ENCODE measurements around the gene DLST.

Gene DLST

DNA sequence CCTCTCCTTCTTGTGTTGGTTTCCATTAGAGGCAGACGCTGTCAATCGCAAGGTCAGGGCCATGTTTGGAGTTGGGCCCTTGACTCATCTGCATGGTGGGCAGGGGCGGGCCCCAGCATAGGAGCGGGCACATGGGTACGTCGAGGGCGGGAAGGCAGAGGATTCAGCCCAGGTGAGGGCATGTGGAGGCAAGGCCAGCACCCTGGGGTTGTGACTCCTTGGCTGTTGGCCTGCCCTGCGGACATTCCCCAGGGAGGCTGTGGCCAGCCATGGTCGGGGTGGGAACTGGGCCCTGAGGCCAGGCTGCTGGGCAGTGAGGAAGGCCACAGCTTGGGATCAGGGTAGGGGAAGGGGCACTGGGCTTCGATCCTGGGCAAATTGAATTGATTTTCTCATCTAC lies 31.1 kb downstream of the DLST start (continued):
- TF ChIP-seq, protein P1, sequence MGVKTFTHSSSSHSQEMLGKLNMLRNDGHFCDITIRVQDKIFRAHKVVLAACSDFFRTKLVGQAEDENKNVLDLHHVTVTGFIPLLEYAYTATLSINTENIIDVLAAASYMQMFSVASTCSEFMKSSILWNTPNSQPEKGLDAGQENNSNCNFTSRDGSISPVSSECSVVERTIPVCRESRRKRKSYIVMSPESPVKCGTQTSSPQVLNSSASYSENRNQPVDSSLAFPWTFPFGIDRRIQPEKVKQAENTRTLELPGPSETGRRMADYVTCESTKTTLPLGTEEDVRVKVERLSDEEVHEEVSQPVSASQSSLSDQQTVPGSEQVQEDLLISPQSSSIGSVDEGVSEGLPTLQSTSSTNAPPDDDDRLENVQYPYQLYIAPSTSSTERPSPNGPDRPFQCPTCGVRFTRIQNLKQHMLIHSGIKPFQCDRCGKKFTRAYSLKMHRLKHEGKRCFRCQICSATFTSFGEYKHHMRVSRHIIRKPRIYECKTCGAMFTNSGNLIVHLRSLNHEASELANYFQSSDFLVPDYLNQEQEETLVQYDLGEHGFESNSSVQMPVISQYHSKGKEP (tag by site-specific recombination; IDR thresholded peaks at IDR 0.05), result no peak
- TF ChIP-seq, protein P2, sequence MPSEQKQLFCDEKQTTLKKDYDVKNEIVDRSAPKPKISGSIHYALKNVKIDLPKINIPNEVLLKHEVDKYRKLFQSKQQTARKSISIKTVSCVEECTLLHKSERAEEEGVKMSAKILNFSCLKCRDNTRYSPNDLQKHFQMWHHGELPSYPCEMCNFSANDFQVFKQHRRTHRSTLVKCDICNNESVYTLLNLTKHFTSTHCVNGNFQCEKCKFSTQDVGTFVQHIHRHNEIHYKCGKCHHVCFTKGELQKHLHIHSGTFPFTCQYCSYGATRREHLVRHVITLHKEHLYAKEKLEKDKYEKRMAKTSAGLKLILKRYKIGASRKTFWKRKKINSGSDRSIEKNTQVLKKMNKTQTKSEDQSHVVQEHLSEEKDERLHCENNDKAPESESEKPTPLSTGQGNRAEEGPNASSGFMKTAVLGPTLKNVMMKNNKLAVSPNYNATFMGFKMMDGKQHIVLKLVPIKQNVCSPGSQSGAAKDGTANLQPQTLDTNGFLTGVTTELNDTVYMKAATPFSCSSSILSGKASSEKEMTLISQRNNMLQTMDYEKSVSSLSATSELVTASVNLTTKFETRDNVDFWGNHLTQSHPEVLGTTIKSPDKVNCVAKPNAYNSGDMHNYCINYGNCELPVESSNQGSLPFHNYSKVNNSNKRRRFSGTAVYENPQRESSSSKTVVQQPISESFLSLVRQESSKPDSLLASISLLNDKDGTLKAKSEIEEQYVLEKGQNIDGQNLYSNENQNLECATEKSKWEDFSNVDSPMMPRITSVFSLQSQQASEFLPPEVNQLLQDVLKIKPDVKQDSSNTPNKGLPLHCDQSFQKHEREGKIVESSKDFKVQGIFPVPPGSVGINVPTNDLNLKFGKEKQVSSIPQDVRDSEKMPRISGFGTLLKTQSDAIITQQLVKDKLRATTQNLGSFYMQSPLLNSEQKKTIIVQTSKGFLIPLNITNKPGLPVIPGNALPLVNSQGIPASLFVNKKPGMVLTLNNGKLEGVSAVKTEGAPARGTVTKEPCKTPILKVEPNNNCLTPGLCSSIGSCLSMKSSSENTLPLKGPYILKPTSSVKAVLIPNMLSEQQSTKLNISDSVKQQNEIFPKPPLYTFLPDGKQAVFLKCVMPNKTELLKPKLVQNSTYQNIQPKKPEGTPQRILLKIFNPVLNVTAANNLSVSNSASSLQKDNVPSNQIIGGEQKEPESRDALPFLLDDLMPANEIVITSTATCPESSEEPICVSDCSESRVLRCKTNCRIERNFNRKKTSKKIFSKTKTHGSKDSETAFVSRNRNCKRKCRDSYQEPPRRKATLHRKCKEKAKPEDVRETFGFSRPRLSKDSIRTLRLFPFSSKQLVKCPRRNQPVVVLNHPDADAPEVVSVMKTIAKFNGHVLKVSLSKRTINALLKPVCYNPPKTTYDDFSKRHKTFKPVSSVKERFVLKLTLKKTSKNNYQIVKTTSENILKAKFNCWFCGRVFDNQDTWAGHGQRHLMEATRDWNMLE (tag by site-specific recombination; conservative IDR thresholded peaks at IDR 0.05; ENCODE audit: low read depth), result no peak
- no peak for TF ChIP-seq GLI2 (tag by site-specific recombination; IDR thresholded peaks at IDR 0.05; ENCODE audit: borderline replicate concordance, low read depth)

DNA sequence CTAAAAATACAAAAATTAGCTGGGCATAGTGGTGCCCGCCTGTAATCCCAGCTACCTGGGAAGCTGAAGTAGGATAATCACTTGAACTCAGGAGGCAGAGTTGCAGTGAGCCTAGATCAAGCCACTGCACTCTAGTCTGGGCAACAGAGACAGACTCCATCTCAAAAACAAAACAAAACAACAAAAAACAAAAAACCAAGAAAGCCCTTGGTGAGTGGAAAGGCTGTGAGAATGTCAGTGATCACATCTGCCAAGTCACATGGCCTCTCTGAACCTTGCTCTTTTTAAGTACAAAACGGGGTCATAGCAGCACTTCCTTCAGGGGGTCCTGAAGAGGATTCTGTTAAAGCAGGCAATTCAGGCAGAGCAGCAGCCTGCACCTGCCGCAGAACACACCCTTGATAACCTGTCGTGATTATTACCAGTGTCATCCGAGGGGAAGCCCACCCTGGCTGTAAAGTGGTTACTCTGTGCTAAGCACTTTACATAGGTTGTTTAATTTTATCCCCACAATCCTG lies 31.7 kb downstream of the DLST start:
- CTCF ChIA-PET, result interaction anchor here (0.6 to 1.0 kb wide), 2 partner anchors 9 to 176 kb away, joined by 4 read pairs; no protein-coding TSS in a partner anchor
- POLR2A ChIA-PET, result no interaction called here

More for the DNA sequence above, 31.7 kb downstream of the DLST start:
- no peak overlapping the region for H3K4me3 ChIP-seq (ENCODE audit: low read depth, low read length)
- TF ChIP-seq, protein P3, sequence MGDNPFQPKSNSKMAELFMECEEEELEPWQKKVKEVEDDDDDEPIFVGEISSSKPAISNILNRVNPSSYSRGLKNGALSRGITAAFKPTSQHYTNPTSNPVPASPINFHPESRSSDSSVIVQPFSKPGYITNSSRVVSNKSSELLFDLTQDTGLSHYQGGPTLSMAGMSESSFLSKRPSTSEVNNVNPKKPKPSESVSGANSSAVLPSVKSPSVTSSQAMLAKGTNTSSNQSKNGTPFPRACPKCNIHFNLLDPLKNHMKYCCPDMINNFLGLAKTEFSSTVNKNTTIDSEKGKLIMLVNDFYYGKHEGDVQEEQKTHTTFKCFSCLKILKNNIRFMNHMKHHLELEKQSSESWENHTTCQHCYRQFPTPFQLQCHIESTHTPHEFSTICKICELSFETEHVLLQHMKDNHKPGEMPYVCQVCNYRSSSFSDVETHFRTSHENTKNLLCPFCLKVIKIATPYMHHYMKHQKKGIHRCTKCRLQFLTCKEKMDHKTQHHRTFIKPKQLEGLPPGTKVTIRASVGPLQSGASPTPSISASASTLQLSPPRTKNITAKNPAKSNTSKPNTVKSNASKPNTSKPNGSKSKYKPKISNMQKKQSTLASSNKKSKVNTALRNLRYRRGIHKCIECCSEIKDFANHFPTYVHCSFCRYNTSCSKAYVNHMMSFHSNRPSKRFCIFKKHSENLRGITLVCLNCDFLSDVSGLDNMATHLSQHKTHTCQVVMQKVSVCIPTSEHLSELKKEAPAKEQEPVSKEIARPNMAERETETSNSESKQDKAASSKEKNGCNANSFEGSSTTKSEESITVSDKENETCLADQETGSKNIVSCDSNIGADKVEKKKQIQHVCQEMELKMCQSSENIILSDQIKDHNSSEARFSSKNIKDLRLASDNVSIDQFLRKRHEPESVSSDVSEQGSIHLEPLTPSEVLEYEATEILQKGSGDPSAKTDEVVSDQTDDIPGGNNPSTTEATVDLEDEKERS (tag by site-specific recombination; IDR thresholded peaks at IDR 0.05), result no peak
- no peak for TF ChIP-seq ZNF2 (tag by site-specific recombination; IDR thresholded peaks at IDR 0.05)
- no peak for TF ChIP-seq ZNF48 (tag by site-specific recombination; IDR thresholded peaks at IDR 0.05)
- TF ChIP-seq ZNF624 (tag by site-specific recombination; IDR thresholded peaks at IDR 0.05), result no peak
- no peak for TF ChIP-seq SCRT1 (tag by site-specific recombination; IDR thresholded peaks at IDR 0.05; ENCODE audit: borderline replicate concordance)
- no peak for TF ChIP-seq ZNF549 (tag by site-specific recombination; IDR thresholded peaks at IDR 0.05)
- TF ChIP-seq ZNF768 (tag by site-specific recombination; IDR thresholded peaks at IDR 0.05), result no peak
- no peak for TF ChIP-seq ZFP3 (tag by site-specific recombination; IDR thresholded peaks at IDR 0.05; ENCODE audit: low read depth)
- TF ChIP-seq ZNF791 (tag by site-specific recombination; IDR thresholded peaks at IDR 0.05), result no peak
- no peak for TF ChIP-seq ZNF544 (tag by site-specific recombination; IDR thresholded peaks at IDR 0.05)
- TF ChIP-seq ZNF561 (tag by site-specific recombination; IDR thresholded peaks at IDR 0.05; ENCODE audit: borderline replicate concordance), result no peak
- TF ChIP-seq, protein P4, sequence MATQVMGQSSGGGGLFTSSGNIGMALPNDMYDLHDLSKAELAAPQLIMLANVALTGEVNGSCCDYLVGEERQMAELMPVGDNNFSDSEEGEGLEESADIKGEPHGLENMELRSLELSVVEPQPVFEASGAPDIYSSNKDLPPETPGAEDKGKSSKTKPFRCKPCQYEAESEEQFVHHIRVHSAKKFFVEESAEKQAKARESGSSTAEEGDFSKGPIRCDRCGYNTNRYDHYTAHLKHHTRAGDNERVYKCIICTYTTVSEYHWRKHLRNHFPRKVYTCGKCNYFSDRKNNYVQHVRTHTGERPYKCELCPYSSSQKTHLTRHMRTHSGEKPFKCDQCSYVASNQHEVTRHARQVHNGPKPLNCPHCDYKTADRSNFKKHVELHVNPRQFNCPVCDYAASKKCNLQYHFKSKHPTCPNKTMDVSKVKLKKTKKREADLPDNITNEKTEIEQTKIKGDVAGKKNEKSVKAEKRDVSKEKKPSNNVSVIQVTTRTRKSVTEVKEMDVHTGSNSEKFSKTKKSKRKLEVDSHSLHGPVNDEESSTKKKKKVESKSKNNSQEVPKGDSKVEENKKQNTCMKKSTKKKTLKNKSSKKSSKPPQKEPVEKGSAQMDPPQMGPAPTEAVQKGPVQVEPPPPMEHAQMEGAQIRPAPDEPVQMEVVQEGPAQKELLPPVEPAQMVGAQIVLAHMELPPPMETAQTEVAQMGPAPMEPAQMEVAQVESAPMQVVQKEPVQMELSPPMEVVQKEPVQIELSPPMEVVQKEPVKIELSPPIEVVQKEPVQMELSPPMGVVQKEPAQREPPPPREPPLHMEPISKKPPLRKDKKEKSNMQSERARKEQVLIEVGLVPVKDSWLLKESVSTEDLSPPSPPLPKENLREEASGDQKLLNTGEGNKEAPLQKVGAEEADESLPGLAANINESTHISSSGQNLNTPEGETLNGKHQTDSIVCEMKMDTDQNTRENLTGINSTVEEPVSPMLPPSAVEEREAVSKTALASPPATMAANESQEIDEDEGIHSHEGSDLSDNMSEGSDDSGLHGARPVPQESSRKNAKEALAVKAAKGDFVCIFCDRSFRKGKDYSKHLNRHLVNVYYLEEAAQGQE (tag by site-specific recombination; IDR thresholded peaks at IDR 0.05), result no peak
- no peak for TF ChIP-seq ZNF792 (tag by site-specific recombination; IDR thresholded peaks at IDR 0.05)
- no peaks in the 10 kb centered on the region for H3K4me1 ChIP-seq (ENCODE audit: control insufficient read depth, insufficient read depth, low read length)
- H3K27ac ChIP-seq (ENCODE audit: extremely low read depth, low read depth, low read length), result no peak overlapping the region
- peaks cover 0 to 2% of the 10 kb centered on the region in 2 experiments; a peak in 2 of 3 replicates for H3K36me3 ChIP-seq (ENCODE audit: control insufficient read depth in 2 of 2, insufficient read depth in 1 of 2, low read length in 2 of 2)
- H3K9me3 ChIP-seq (ENCODE audit: control insufficient read depth, insufficient read depth, low read depth, low read length), result no peaks in the 10 kb centered on the region
